GM23248 (cell line): Measurements from ENCODE around the gene CLEC3B. TPM values are rescaled to one million over a fixed set of nuclear protein-coding genes. Genes with fewer than 3 reads are reported as not detected.

ENCODE experiments used
- DNase-seq: peaks from one replicate; pipeline ENCODE4 v3.0.0-alpha.2; 2015
- H2AFZ ChIP-seq: fragments of 200-600 bp; sonication (generic); 2 replicates; pipeline ENCODE4 v1.6.1; 2016; ENCODE audit warnings: antibody characterized with exemption
- H3F3A ChIP-seq: fragments of 200-600 bp; sonication (generic); 2 replicates; pipeline ENCODE4 v1.6.1; 2016; ENCODE audit warnings: mild to moderate bottlenecking, antibody characterized with exemption, mixed run types; ENCODE audit not compliant: insufficient read depth
- H3K27ac ChIP-seq: fragments of 200-600 bp; sonication (generic); 2 replicates; pipeline ENCODE4 v1.5.1; 2016; ENCODE audit warnings: mild to moderate bottlenecking
- H3K27me3 ChIP-seq: fragments of 200-600 bp; sonication (generic); replicated peaks from 2 replicates; pipeline ENCODE4 v1.6.1; 2016; ENCODE audit warnings: mild to moderate bottlenecking; ENCODE audit not compliant: insufficient read depth
- H3K36me3 ChIP-seq: fragments of 200-600 bp; sonication (generic); 2 replicates; pipeline ENCODE4 v1.6.1; 2016; ENCODE audit warnings: low read depth, mild to moderate bottlenecking
- H3K4me1 ChIP-seq: fragments of 200-600 bp; sonication (generic); 2 replicates; pipeline ENCODE4 v1.6.1; 2016; ENCODE audit warnings: mild to moderate bottlenecking; ENCODE audit not compliant: insufficient read depth
- H3K4me2 ChIP-seq: fragments of 200-600 bp; sonication (generic); one replicate; pipeline ENCODE4 v1.6.1; 2016; ENCODE audit warnings: mild to moderate bottlenecking; ENCODE audit not compliant: unreplicated experiment
- H3K4me3 ChIP-seq: fragments of 200-600 bp; sonication (generic); 2 replicates; pipeline ENCODE4 v1.5.1; 2016; ENCODE audit warnings: mild to moderate bottlenecking
- H3K79me2 ChIP-seq: fragments of 200-600 bp; sonication (generic); 2 replicates; pipeline ENCODE4 v1.6.1; 2016; ENCODE audit warnings: mild to moderate bottlenecking; ENCODE audit not compliant: insufficient read depth
- H3K9ac ChIP-seq: fragments of 200-600 bp; sonication (generic); 2 replicates; pipeline ENCODE4 v1.6.1; 2016; ENCODE audit warnings: mild to moderate bottlenecking
- H3K9me2 ChIP-seq: fragments of 200-600 bp; sonication (generic); 2 replicates; pipeline ENCODE4 v1.6.1; 2016; ENCODE audit warnings: mixed run types, mild to moderate bottlenecking, moderate library complexity; ENCODE audit not compliant: insufficient read depth
- H3K9me3 ChIP-seq: fragments of 200-600 bp; sonication (generic); one replicate; pipeline ENCODE4 v1.6.1; 2017; ENCODE audit warnings: low read depth
- H4K20me1 ChIP-seq: fragments of 200-600 bp; sonication (generic); 2 replicates; pipeline ENCODE4 v1.6.0; 2016; ENCODE audit not compliant: insufficient read depth
- EZH2 ChIP-seq: fragments of 200-600 bp; sonication (generic); IDR thresholded peaks from 2 replicates; pipeline ENCODE4 v1.6.1; 2018; ENCODE audit warnings: antibody characterized with exemption, mild to moderate bottlenecking; ENCODE audit not compliant: insufficient read depth, poor library complexity, severe bottlenecking
- EZH2phosphoT487 ChIP-seq: fragments of 200-600 bp; sonication (generic); IDR thresholded peaks from 2 replicates; pipeline ENCODE4 v1.6.1; 2018; ENCODE audit warnings: antibody characterized with exemption, moderate library complexity, mild to moderate bottlenecking, low read depth; ENCODE audit not compliant: insufficient read depth
- WGBS, 2 experiments: methylation state at CpG; one replicate each; pipeline ENCODE4 v1.1.6; 2015 to 2017; ENCODE audit warnings: low lambda C conversion rate in 2 of 2, low coverage in 1 of 2; ENCODE audit errors: missing lambda C conversion rate in 2 of 2; 5-methylcytosine and 5-hydroxymethylcytosine counted together
- in situ Hi-C: fragments of 300-500 bp; cut with MboI; formaldehyde crosslinking; loops from 2 replicates; pipeline ENCODE4 v1.15.0; 2020
- polyA plus RNA-seq: library from polyadenylated mRNA; unstranded; fragments of >200 nt; fragmentation: Nextera tagmentation; extraction: Ambion mirVana; gene quantifications from 2 replicates; pipeline ENCODE4 v1.2.1, GENCODE V29; 2016
- total RNA-seq: library from RNA; depleted of rRNA; stranded (reverse); fragments of >200 nt; shearing (Covaris generic); gene quantifications from 2 replicates; pipeline ENCODE4 v1.2.3, GENCODE V29; 2014

Gene CLEC3B
- total and polyA plus RNA-seq, 2 experiments from 2014 or later, result 45.4 to 48.8 TPM

- no peak overlapping the region for H3K4me2 ChIP-seq
- WGBS, 2 experiments, result 96 to 97% methylated on average over 2 of the region's 2 CpGs
- H3K9me3 ChIP-seq, result no peaks in the 10 kb centered on the region
- H3K9ac ChIP-seq, result no peak overlapping the region
- in situ Hi-C loops, result no loop called here
- no peak for DNase-seq
- peaks cover 46% of the 10 kb centered on the region for H3K4me1 ChIP-seq
- H3K4me3 ChIP-seq, result no peak overlapping the region
- no peaks in the 10 kb centered on the region for H3K36me3 ChIP-seq
- no peaks in the 10 kb centered on the region for H3K79me2 ChIP-seq
- H4K20me1 ChIP-seq, result no peaks in the 10 kb centered on the region
- no peaks in the 10 kb centered on the region for H3K9me2 ChIP-seq
- H3K27ac ChIP-seq, result no peak overlapping the region
- peaks cover 42% of the 10 kb centered on the region for H3F3A ChIP-seq
- no peaks in the 10 kb centered on the region for H3K27me3 ChIP-seq
- TF ChIP-seq EZH2 (no peak), EZH2phosphoT487 (no peak)
- no peak overlapping the region for H2AFZ ChIP-seq
Measured at GRCh38 chr3:45059132-45059531, 33.0 kb downstream of the CLEC3B start.

GRCh38 chr3:45060165-45060892 lies 34.2 kb downstream of the CLEC3B start:
- Histone ChIP-seq H3K9me2 (no peaks in the 10 kb centered on the region), H3K79me2 (no peaks in the 10 kb centered on the region), H4K20me1 (no peaks in the 10 kb centered on the region), H3K27me3 (no peaks in the 10 kb centered on the region), H3K36me3 (no peaks in the 10 kb centered on the region), H3K4me3 (no peak overlapping the region), H3K4me2 (no peak overlapping the region), H3K27ac (no peak overlapping the region), H3K9me3 (no peaks in the 10 kb centered on the region), H3K9ac (no peak overlapping the region), H3K4me1 (peaks cover 46% of the 10 kb centered on the region), H3F3A (peaks cover 39% of the 10 kb centered on the region), H2AFZ (peak overlapping the region; percentile 11; the same call in 1 of the 2 replicates)
- DNase-seq, result no peak
- TF ChIP-seq EZH2phosphoT487 (no peak), EZH2 (no peak)
- in situ Hi-C loops, result no loop called here
- 70 to 72% methylated on average over 4 of the region's 4 CpGs for WGBS, 2 experiments

GRCh38 chr3:45062697-45063070 lies 36.6 kb downstream of the CLEC3B start:
- Histone ChIP-seq H3K4me2 (no peak overlapping the region), H3F3A (peaks cover 42% of the 10 kb centered on the region), H3K9me2 (no peaks in the 10 kb centered on the region), H3K27me3 (no peaks in the 10 kb centered on the region), H3K36me3 (no peaks in the 10 kb centered on the region), H3K27ac (no peak overlapping the region), H3K4me3 (no peak overlapping the region), H3K9me3 (no peaks in the 10 kb centered on the region), H2AFZ (no peak overlapping the region), H3K4me1 (peaks cover 35% of the 10 kb centered on the region), H3K79me2 (no peaks in the 10 kb centered on the region), H4K20me1 (no peaks in the 10 kb centered on the region), H3K9ac (no peak overlapping the region)
- in situ Hi-C loops, result no loop called here
- DNase-seq, result no peak
- TF ChIP-seq EZH2 (no peak), EZH2phosphoT487 (no peak)
- 95 to 100% methylated on average over 1 of the region's 1 CpG for WGBS, 2 experiments

- no peak overlapping the region for H3K9ac ChIP-seq
Measured at GRCh38 chr3:45064512-45065372, 38.6 kb downstream of the CLEC3B start.

More at GRCh38 chr3:45064512-45065372, 38.6 kb downstream of the CLEC3B start:
- in situ Hi-C loops, result no loop called here
- DNase-seq, result peak; percentile 58
- 35 to 39% methylated on average over 12 of the region's 12 CpGs for WGBS, 2 experiments
- peaks cover 32% of the 10 kb centered on the region for H3F3A ChIP-seq
- H3K27ac ChIP-seq, result peak overlapping the region; percentile 3; the same call in 1 of the 2 replicates
- H2AFZ ChIP-seq, result 0 out of 2 replicates have a peak overlapping the region, but pooled peaks have one; percentile 13
- no peaks in the 10 kb centered on the region for H3K79me2 ChIP-seq
- H3K36me3 ChIP-seq, result no peaks in the 10 kb centered on the region
- H3K4me3 ChIP-seq, result no peak overlapping the region
- no peaks in the 10 kb centered on the region for H3K27me3 ChIP-seq
- H3K4me1 ChIP-seq, result peaks cover 26% of the 10 kb centered on the region
- peak overlapping the region; percentile 6 for H3K4me2 ChIP-seq
- no peaks in the 10 kb centered on the region for H3K9me2 ChIP-seq
- TF ChIP-seq EZH2, result no peak
- TF ChIP-seq EZH2phosphoT487, result 0 out of 2 replicates have a peak, but pooled peaks have one; percentile 27
- no peaks in the 10 kb centered on the region for H3K9me3 ChIP-seq
- no peaks in the 10 kb centered on the region for H4K20me1 ChIP-seq
